ENCODE measurements around the gene HPSE2. TPM values are rescaled to one million over a fixed set of nuclear protein-coding genes. Genes with fewer than 3 reads are reported as not detected.
"Not testable (repeated sequence)": the region's sequence is repeated elsewhere in the genome, so short reads cannot be mapped to it uniquely, and the experiment has no call there.

The HPSE2 gene
- total RNA-seq, 1 donor from 2014 or later, result not detected

DNA sequence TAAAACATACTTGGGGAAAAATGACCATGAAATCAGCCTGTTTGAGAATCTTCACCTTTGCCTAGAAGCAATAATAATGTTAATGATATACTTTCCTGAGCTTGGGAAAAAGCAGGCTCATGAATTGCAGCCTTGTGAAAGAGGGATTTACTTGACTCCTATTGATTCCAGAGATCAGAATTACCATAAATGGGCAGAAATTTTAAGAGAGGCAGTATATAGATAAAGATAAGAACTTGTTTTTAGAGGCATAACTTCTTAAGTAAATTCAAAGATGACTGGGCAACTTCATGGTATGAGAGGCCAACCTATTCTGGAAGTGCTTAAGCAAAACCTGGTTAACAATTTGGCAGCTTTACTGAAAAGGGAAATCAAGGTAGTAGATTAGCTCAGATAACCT, 225.4 kb downstream of the HPSE2 start:
- no peak for DNase-seq (ENCODE audit: extremely low read depth, low read depth, low spot score)

- DNase-seq (ENCODE audit: extremely low read depth, low read depth, low spot score), result no peak
Measured at GRCh38 chr10:99008054-99008453, 227.6 kb downstream of the HPSE2 start.

GRCh38 chr10:99007457-99007856, 228.2 kb downstream of the HPSE2 start:
- DNase-seq (ENCODE audit: extremely low read depth, low read depth, low spot score), result no peak

DNA sequence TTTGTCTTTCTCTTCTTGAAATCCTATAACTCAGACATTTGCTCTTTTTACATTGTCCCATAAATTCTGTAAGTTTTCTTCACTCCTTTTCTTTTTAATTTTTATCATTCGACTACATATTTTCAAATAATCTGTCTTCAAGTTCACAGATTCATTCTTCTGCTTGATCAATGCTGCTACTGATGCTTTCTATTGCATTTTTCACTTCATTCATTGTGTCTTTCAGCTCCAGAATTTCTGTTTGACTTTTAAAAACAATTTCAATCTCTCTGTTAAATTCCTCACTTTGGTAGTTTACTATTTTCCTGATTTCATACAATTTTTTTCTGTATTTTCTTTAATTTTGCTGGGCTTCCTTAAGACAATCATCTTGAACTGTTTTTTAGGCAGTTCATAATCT, 230.4 kb downstream of the HPSE2 start:
- no peak for DNase-seq (ENCODE audit: extremely low read depth, low read depth, low spot score)

DNA sequence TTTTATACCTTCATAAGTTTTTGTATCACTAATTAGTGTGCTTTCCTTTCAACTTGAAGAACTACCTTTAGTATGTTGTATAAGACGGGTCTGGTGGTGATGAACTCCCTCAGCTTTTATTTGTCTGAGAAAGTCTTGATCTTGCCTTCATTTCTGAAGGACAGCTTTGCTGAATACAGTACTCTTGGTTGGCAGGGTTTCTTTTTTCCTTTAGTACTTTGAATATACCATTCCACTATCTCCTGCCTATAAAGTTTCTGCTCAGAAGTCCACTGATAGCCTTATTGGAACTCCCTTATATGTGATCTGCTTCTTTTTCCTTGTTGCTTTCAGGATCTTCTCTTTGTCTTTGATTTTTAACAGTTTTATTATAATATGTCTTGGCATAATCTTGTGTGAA, 230.9 kb downstream of the HPSE2 start:
- no peak for DNase-seq (ENCODE audit: extremely low read depth, low read depth, low spot score)

DNA sequence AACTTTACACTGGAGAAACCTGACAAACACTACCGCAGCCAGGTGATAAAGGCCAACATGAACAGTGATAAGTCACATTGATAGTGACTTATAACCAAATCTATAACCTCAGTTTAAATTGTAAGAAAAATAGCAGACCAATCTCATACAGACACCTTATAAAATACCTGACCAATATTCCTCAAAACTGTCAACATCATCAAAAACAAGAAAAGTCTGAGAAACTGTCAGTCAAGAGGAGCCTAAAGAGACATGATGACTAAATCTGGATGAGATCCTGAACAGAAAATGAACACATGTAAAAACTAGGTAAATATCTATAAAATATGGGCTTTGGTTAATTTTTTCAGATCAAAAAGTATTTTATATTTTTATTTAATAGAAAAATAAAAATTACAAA, 233.3 kb downstream of the HPSE2 start:
- no peak for DNase-seq (ENCODE audit: extremely low read depth, low read depth, low spot score)

DNA sequence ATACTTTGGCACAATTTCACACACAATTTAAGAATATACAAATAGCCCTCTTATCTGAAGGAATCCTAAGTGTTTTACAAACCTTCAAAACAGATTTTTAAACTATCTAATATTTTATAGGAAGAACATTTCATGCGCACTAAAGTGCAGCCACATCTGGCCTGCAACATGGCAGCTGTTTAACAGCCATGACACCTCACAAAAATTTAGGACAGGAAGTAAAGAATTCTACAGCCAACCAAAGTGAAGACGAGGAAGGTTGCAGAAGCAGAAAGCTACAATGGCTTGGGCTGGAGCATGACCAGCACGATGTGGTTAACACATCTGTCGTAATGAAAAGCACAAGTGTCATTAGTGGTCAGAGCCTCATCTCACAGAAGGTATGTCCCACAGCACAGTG, 238.1 kb downstream of the HPSE2 start:
- DNase-seq (ENCODE audit: extremely low read depth, low read depth, low spot score), result no peak

GRCh38 chr10:98994030-98994429, 241.6 kb downstream of the HPSE2 start:
- no peak for DNase-seq (ENCODE audit: extremely low read depth, low read depth, low spot score)

DNA sequence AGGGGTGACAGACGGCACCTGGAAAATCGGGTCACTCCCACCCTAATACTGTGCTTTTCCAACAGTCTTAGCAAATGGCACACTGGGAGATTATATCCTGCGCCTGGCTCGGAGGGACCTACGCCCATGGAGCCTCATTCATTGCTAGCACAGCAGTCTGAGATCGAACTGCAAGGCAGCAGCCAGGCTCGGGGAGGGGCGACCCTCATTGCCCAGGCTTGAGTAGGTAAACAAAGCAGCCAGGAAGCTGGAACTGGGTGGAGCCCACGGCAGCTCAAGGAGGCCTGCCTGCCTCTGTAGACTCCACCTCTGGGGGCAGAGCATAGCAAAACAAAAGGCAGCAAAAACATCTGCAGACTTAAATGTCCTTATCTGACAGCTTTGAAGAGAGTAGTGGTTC, 251.9 kb downstream of the HPSE2 start:
- DNase-seq (ENCODE audit: extremely low read depth, low read depth, low spot score), result not testable (repeated sequence)

DNA sequence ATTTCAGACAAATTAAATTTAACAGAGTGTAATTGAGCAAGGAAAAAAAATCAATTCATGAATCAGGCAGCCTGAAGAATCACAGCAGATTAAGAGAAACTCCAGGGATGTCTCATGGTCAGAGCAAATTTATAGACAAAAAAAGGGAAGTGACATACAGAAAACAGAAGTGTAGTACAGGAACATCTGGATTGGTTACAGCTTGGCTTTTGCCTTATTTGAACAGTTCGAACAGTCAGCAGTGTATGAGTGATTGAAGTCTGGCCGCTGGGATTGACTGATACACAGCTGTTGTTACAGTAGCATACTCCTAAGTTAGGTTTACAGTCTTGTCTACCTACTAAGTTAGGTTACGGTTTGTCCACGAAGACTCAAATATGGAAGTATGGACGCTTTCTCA, 255.3 kb downstream of the HPSE2 start:
- no peak for DNase-seq (ENCODE audit: extremely low read depth, low read depth, low spot score)

GRCh38 chr10:98971464-98971863, 264.2 kb downstream of the HPSE2 start:
- DNase-seq (ENCODE audit: extremely low read depth, low read depth, low spot score), result no peak

GRCh38 chr10:98967601-98968000, 268.1 kb downstream of the HPSE2 start:
- DNase-seq (ENCODE audit: extremely low read depth, low read depth, low spot score), result no peak

GRCh38 chr10:98963608-98964007, 272.0 kb downstream of the HPSE2 start:
- DNase-seq (ENCODE audit: extremely low read depth, low read depth, low spot score), result no peak

DNA sequence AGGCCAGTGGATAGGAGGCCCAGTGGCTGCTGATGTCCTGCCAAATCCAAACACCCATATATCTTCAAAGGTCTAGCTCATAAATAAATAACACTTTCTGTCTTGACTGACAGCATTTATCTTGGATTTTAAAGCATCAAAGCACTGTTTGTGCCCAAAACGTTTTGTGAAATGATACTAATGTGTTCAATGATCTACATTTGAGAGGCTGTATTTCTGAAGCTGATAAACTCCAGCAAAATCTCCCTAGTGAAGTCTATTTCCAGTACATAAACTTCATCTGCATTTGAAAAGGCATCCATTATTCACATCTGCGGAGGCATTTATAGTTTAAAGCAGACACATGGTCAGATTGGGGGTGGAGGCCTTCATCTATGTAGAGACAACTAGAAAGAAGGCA, 276.3 kb downstream of the HPSE2 start:
- no peak for DNase-seq (ENCODE audit: extremely low read depth, low read depth, low spot score)

- DNase-seq (ENCODE audit: extremely low read depth, low read depth, low spot score), result no peak
Measured at GRCh38 chr10:98957801-98958200, 277.9 kb downstream of the HPSE2 start.

DNA sequence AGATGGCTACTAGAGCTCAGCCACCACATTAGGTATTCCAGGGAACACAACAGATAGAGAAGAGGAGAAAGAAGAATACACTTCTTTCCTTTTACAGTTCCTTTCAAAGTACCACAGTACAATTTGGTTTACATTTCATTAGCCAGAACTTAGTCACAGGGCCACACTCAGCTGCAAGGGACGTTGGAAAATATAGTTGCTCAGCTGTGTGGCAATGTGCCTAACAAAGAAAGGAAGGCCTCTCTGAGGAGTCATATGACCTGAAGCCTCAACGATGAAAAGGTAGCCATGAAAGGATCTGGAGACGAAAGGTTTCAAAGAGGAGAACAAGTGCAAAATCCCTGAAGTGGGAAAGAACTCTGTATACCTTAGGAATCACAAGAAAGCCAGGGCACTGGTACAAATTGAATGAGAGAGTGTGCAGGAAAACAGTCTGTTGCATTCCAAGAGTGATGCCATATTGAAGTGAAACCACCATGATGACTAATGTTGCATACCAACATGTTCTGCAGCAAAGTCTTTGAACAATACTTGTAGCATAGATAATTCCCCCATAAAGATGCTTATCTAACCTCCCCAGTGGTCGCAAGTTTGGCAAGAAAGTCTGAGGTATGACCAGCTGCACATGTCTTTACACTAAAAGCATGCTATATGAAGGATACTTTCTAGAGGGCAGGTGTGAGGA, 278.9 kb downstream of the HPSE2 start:
- no peak for DNase-seq (ENCODE audit: extremely low read depth, low read depth, low spot score)

DNA sequence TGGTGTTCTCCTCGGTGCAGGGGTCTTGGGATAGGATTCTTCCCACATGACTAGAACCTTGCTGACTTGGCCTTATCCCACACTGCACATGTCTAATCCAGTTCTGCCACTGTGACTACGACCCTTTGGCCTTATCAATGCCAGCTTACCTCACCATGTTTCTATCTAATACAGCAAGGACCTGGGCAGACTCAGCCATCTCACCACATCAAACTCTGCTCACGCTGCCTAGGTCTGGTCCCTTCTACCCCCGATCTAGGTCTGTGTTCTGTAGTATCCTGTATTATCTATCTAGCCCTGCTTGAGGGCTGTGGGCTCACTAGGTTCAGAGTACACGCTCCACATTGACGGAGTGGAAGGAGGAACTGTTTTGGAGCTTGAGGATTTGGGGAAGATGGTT, 282.4 kb downstream of the HPSE2 start:
- DNase-seq (ENCODE audit: extremely low read depth, low read depth, low spot score), result no peak

GRCh38 chr10:98951269-98952000, 284.2 kb downstream of the HPSE2 start:
- no peak for DNase-seq (ENCODE audit: extremely low read depth, low read depth, low spot score)

- DNase-seq (ENCODE audit: extremely low read depth, low read depth, low spot score), result no peak
Measured at GRCh38 chr10:98950106-98950505, 285.5 kb downstream of the HPSE2 start.

DNA sequence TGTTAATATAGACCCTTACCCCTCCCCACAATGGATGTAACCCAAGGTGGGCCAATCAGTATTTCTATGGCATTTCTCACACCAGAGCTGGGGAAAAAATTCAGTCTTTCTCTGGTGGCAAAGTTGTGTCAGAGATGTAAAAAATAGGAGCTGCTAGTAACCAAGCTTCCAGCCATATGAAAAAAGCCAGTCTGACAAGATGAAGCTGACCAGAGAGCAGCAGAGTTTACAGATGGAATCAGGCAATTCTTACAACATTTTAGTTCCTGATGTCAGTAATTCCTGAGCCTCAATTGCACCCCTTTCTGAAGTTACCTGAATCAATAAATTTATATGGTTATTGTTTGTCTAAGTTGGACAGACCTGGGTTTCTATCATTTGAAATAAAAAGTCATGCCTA, 286.3 kb downstream of the HPSE2 start:
- no peak for DNase-seq (ENCODE audit: extremely low read depth, low read depth, low spot score)

- no peak for DNase-seq (ENCODE audit: extremely low read depth, low read depth, low spot score)
Measured at GRCh38 chr10:98943681-98944080, 292.0 kb downstream of the HPSE2 start.

DNA sequence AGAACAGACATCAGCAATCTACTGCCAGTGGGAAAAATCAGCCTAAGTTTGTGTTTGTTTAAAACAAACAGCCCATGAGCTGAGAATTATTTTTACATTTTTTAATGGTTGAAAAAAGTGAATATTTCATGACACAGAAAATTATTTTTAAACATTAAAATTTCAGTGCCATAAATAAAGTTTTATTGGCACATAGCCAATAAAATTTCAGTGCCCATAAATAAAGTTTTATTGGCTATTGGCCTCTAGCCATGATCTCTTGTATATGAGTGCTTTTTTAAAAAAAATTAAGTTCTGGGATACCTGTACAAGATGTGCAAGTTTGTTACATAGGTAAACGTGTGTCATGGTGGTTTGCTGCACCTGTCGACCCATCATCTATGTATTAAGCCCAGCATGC, 305.9 kb downstream of the HPSE2 start:
- no peak for DNase-seq (ENCODE audit: extremely low read depth, low read depth, low spot score)

GRCh38 chr10:98925651-98926050, 310.0 kb downstream of the HPSE2 start:
- DNase-seq (ENCODE audit: extremely low read depth, low read depth, low spot score), result no peak

All from glomerular endothelial cell (primary cell).